Activated naive CD4-positive, alpha-beta T cell treated with anti-CD3 and anti-CD28 coated beads for 36 hours (primary cell): ENCODE data around the gene CD180. TPM values are rescaled to one million over a fixed set of nuclear protein-coding genes. Genes with fewer than 3 reads are reported as not detected.

ENCODE experiments used
- CTCF ChIA-PET: fragments of 350-600 bp; sonication (Branson Sonifier 250); formaldehyde crosslinking; loops from one replicate; lab custom pipeline; 2021; ENCODE audit warnings: antibody characterized with exemption; lab: Charles Lee
- DNase-seq: peaks from one replicate; pipeline ENCODE4 v3.0.0-alpha.2; 2020
- H3K27ac Mint-ChIP-seq: one replicate; pipeline ENCODE4 v1.8.0; 2021; ENCODE audit warnings: mild to moderate bottlenecking, mixed read lengths
- H3K27me3 Mint-ChIP-seq: one replicate; pipeline ENCODE4 v1.8.0; 2021; ENCODE audit warnings: low read depth, mixed read lengths
- H3K36me3 Mint-ChIP-seq: one replicate; pipeline ENCODE4 v1.8.0; 2021; ENCODE audit warnings: low read depth, mixed read lengths
- H3K4me1 Mint-ChIP-seq: one replicate; pipeline ENCODE4 v1.8.0; 2021; ENCODE audit warnings: low read depth, mixed read lengths
- H3K4me3 Mint-ChIP-seq: one replicate; pipeline ENCODE4 v1.8.0; 2021; ENCODE audit warnings: mild to moderate bottlenecking, moderate library complexity, mixed read lengths
- H3K9me3 Mint-ChIP-seq: one replicate; pipeline ENCODE4 v1.8.0; 2021; ENCODE audit warnings: mixed read lengths
- intact Hi-C: fragments of 100-400 bp; cut with micrococcal nuclease; formaldehyde crosslinking; loops from one replicate; pipeline ENCODE4 v1.15.1; 2023
- total RNA-seq, 2 experiments: library from RNA; stranded (reverse); gene quantifications; one replicate each; pipeline ENCODE4 v1.2.3, GENCODE V29; 2021

Gene CD180
- total RNA-seq, 2 experiments from 2014 or later: not detected

- no peaks in the 10 kb centered on the region for H3K4me1 Mint-ChIP-seq
- no peak overlapping the region for H3K4me3 Mint-ChIP-seq
- intact Hi-C loops: no loop called here
- H3K9me3 Mint-ChIP-seq: no peaks in the 10 kb centered on the region
- no peak for DNase-seq
- no peaks in the 10 kb centered on the region for H3K27me3 Mint-ChIP-seq
- H3K27ac Mint-ChIP-seq: no peak overlapping the region
- CTCF ChIA-PET: no interaction called here
- H3K36me3 Mint-ChIP-seq: peaks cover 25% of the 10 kb centered on the region
Observed at GRCh38 chr5:67141644-67142043, 55.0 kb downstream of the CD180 start.

- DNase-seq: no peak
- intact Hi-C loops: no loop called here
- Mint-ChIP-seq H3K27me3 (no peaks in the 10 kb centered on the region), H3K4me3 (no peak overlapping the region), H3K9me3 (no peaks in the 10 kb centered on the region), H3K36me3 (peaks cover 26% of the 10 kb centered on the region), H3K27ac (no peak overlapping the region), H3K4me1 (no peaks in the 10 kb centered on the region)
- CTCF ChIA-PET: no interaction called here
Observed at GRCh38 chr5:67140413-67140812, 56.2 kb downstream of the CD180 start.

DNA sequence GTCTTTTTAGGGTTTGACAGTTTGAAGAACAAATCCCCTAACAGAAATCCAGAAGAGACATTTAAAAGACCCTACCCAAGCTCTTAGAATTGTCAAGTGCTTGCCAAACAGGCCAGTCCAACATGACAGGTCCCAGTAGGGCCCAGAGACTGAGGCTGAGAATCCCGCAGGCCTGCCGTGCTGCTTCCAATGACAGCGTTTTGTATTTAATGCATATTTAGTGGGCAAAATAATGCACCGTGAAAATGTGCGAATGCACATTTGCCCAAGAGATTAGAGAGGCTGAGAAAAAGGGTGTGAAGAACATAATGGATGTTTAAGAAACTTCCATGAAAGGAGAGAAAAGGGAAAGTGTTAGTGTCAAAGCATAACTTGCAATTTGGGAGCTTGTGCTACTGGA is 57.6 kb downstream of the CD180 start:
- Mint-ChIP-seq H3K4me1 (no peaks in the 10 kb centered on the region), H3K4me3 (no peak overlapping the region), H3K9me3 (no peaks in the 10 kb centered on the region), H3K27me3 (no peaks in the 10 kb centered on the region), H3K27ac (no peak overlapping the region), H3K36me3 (peaks cover 25% of the 10 kb centered on the region)
- CTCF ChIA-PET: interaction anchor here (0.6 to 1.3 kb wide), 2 partner anchors 18 to 68 kb away, joined by 4 read pairs; no protein-coding TSS in a partner anchor
- intact Hi-C loops: no loop called here
- DNase-seq: no peak

DNA sequence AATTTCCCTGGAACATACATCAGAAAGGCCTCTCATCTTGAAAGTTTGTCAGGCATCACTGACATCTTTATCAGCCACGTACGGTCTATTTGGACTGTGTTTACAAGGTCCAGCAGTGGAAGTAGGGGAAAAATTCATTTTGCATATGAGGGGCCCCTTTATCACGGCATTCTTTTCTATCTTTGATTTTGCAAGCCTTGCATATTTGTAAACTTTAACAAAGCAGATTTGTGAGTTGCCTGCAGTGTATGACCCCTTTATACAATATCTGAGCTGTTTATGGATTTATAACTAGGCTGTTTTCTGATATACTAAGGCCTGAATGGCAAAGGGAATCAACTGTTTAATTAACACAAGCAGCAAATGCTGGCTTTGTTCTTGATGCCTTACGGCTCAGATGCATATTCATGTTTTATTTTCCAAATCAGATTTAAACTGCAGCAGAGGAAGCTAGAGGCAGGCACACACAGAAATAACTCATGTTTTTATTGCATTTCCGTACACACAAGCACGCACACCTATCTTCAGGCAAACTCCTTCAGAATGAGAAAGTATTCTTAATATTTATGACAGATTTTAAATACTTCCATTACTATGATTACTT is 61.1 kb downstream of the CD180 start:
- Mint-ChIP-seq H3K9me3 (no peaks in the 10 kb centered on the region), H3K4me1 (no peaks in the 10 kb centered on the region), H3K4me3 (no peak overlapping the region), H3K27me3 (no peaks in the 10 kb centered on the region), H3K36me3 (peaks cover 11% of the 10 kb centered on the region), H3K27ac (no peak overlapping the region)
- CTCF ChIA-PET: no interaction called here
- no peak for DNase-seq
- intact Hi-C loops: no loop called here

- H3K36me3 Mint-ChIP-seq: peaks cover 16% of the 10 kb centered on the region
- H3K4me3 Mint-ChIP-seq: no peak overlapping the region
- intact Hi-C loops: no loop called here
- no peaks in the 10 kb centered on the region for H3K9me3 Mint-ChIP-seq
- no peaks in the 10 kb centered on the region for H3K4me1 Mint-ChIP-seq
- DNase-seq: no peak
- CTCF ChIA-PET: no interaction called here
- no peak overlapping the region for H3K27ac Mint-ChIP-seq
- no peaks in the 10 kb centered on the region for H3K27me3 Mint-ChIP-seq
Observed at GRCh38 chr5:67133776-67134175, 62.8 kb downstream of the CD180 start.

GRCh38 chr5:67133217-67133616 is 63.4 kb downstream of the CD180 start:
- Mint-ChIP-seq H3K27ac (no peak overlapping the region), H3K27me3 (no peaks in the 10 kb centered on the region), H3K36me3 (peaks cover 16% of the 10 kb centered on the region), H3K9me3 (no peaks in the 10 kb centered on the region), H3K4me3 (no peak overlapping the region), H3K4me1 (no peaks in the 10 kb centered on the region)
- no peak for DNase-seq
- CTCF ChIA-PET: interaction anchor here (1.0 kb wide), 1 partner anchor 13 kb away, joined by 3 read pairs; no protein-coding TSS in a partner anchor
- intact Hi-C loops: no loop called here

DNA sequence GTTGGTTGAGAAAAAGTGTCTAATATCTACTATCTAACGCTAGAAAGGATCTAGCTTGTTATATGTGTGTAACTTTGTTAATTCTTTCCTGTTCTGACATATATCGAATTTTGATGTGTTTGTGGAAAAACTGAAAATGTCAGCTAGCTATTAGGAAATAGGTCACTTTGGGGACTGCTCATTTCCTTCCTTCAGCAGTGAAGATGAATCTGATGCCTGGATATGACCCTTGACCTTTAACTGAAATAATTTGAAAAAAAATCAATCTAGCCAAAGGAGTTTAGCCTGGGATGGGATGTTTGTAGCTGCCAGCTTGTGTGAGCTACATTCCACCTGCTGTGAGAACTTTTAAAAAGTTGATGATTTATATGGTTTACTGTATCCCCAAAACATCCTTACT is 66.8 kb downstream of the CD180 start:
- Mint-ChIP-seq H3K9me3 (no peaks in the 10 kb centered on the region), H3K27me3 (no peaks in the 10 kb centered on the region), H3K4me1 (no peaks in the 10 kb centered on the region), H3K36me3 (peaks cover 31% of the 10 kb centered on the region), H3K4me3 (no peak overlapping the region), H3K27ac (no peak overlapping the region)
- no peak for DNase-seq
- intact Hi-C loops: no loop called here
- CTCF ChIA-PET: interaction anchor here (0.7 kb wide), 1 partner anchor 67 kb away, joined by 5 read pairs; no protein-coding TSS in a partner anchor
